ENCODE results near the gene SLC25A47. TPM values are rescaled to one million over a fixed set of nuclear protein-coding genes. Genes with fewer than 3 reads are reported as not detected.

Gene SLC25A47
- total RNA-seq, 1 experiment from 2014 or later, result not detected

DNA sequence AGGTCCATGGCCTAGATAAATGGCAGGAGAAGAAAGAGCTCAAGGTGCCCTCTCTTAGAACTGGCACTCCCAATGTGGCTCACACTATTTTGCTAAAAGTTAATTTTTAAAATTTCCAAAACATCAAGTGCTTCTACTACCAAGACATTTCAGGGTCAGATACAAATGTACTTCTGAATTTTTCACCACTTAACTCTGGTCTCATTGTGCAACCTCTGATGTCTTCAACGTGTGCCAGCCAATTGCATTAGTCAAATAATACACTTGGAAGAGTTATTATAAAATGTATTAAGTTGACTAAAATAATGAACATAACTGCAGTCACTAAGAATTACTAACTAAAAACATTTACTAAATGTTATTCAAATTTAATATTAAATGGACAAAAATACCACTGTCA is 41.3 kb downstream of the SLC25A47 start:
- Mint-ChIP-seq H3K27ac (no peak overlapping the region), H3K27me3 (ENCODE audit: low read depth) (no peaks in the 10 kb centered on the region), H3K4me3 (no peak overlapping the region), H3K9me3 (peaks cover 3% of the 10 kb centered on the region; the same call in 1 of the 2 replicates), H3K4me1 (no peaks in the 10 kb centered on the region), H3K36me3 (peaks cover 56% of the 10 kb centered on the region)
- POLR2A ChIA-PET, result interaction anchor here (1.0 to 1.2 kb wide), 2 partner anchors 11 to 15 kb away, joined by 3 read pairs; a partner anchor contains a TSS
- TF ChIP-seq ZNF416 (CRISPR knock-in tag; IDR thresholded peaks at IDR 0.05) (no peak), SOX15 (CRISPR knock-in tag; IDR thresholded peaks at IDR 0.05) (no peak), TCF7 (CRISPR knock-in tag; IDR thresholded peaks at IDR 0.05; ENCODE audit: low read depth) (no peak), GABPB1 (CRISPR knock-in tag; IDR thresholded peaks at IDR 0.05) (no peak), ZNF317 (CRISPR knock-in tag; IDR thresholded peaks at IDR 0.05; ENCODE audit: borderline replicate concordance, low read depth) (no peak), GRHL2 (CRISPR knock-in tag; IDR thresholded peaks at IDR 0.05; ENCODE audit: insufficient replicate concordance, severe bottlenecking) (no peak), RELA (CRISPR knock-in tag; IDR thresholded peaks at IDR 0.05; ENCODE audit: borderline replicate concordance) (no peak), PRRX2 (CRISPR knock-in tag; IDR thresholded peaks at IDR 0.05) (no peak), HMGA2 (CRISPR knock-in tag; IDR thresholded peaks at IDR 0.05) (no peak), ZNF671 (CRISPR knock-in tag; IDR thresholded peaks at IDR 0.05) (no peak), TEAD1 (CRISPR knock-in tag; IDR thresholded peaks at IDR 0.05) (no peak), JUN (CRISPR knock-in tag; IDR thresholded peaks at IDR 0.05) (no peak), NR3C1 (CRISPR knock-in tag; conservative IDR thresholded peaks at IDR 0.05; ENCODE audit: low read depth) (no peak)
- TF ChIP-seq, protein P1, sequence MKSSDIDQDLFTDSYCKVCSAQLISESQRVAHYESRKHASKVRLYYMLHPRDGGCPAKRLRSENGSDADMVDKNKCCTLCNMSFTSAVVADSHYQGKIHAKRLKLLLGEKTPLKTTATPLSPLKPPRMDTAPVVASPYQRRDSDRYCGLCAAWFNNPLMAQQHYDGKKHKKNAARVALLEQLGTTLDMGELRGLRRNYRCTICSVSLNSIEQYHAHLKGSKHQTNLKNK (CRISPR knock-in tag; IDR thresholded peaks at IDR 0.05), result no peak
- TF ChIP-seq, protein P2, sequence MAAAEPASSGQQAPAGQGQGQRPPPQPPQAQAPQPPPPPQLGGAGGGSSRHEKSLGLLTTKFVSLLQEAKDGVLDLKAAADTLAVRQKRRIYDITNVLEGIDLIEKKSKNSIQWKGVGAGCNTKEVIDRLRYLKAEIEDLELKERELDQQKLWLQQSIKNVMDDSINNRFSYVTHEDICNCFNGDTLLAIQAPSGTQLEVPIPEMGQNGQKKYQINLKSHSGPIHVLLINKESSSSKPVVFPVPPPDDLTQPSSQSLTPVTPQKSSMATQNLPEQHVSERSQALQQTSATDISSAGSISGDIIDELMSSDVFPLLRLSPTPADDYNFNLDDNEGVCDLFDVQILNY (CRISPR knock-in tag; IDR thresholded peaks at IDR 0.05), result no peak
- TF ChIP-seq, protein P3, sequence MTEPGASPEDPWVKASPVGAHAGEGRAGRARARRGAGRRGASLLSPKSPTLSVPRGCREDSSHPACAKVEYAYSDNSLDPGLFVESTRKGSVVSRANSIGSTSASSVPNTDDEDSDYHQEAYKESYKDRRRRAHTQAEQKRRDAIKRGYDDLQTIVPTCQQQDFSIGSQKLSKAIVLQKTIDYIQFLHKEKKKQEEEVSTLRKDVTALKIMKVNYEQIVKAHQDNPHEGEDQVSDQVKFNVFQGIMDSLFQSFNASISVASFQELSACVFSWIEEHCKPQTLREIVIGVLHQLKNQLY (CRISPR knock-in tag; IDR thresholded peaks at IDR 0.05), result no peak
- TF ChIP-seq, protein P4, sequence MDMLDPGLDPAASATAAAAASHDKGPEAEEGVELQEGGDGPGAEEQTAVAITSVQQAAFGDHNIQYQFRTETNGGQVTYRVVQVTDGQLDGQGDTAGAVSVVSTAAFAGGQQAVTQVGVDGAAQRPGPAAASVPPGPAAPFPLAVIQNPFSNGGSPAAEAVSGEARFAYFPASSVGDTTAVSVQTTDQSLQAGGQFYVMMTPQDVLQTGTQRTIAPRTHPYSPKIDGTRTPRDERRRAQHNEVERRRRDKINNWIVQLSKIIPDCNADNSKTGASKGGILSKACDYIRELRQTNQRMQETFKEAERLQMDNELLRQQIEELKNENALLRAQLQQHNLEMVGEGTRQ (CRISPR knock-in tag; IDR thresholded peaks at IDR 0.05), result no peak
- TF ChIP-seq, protein P5, sequence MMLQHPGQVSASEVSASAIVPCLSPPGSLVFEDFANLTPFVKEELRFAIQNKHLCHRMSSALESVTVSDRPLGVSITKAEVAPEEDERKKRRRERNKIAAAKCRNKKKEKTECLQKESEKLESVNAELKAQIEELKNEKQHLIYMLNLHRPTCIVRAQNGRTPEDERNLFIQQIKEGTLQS (CRISPR knock-in tag; conservative IDR thresholded peaks at IDR 0.05), result no peak
- TF ChIP-seq, protein P6, sequence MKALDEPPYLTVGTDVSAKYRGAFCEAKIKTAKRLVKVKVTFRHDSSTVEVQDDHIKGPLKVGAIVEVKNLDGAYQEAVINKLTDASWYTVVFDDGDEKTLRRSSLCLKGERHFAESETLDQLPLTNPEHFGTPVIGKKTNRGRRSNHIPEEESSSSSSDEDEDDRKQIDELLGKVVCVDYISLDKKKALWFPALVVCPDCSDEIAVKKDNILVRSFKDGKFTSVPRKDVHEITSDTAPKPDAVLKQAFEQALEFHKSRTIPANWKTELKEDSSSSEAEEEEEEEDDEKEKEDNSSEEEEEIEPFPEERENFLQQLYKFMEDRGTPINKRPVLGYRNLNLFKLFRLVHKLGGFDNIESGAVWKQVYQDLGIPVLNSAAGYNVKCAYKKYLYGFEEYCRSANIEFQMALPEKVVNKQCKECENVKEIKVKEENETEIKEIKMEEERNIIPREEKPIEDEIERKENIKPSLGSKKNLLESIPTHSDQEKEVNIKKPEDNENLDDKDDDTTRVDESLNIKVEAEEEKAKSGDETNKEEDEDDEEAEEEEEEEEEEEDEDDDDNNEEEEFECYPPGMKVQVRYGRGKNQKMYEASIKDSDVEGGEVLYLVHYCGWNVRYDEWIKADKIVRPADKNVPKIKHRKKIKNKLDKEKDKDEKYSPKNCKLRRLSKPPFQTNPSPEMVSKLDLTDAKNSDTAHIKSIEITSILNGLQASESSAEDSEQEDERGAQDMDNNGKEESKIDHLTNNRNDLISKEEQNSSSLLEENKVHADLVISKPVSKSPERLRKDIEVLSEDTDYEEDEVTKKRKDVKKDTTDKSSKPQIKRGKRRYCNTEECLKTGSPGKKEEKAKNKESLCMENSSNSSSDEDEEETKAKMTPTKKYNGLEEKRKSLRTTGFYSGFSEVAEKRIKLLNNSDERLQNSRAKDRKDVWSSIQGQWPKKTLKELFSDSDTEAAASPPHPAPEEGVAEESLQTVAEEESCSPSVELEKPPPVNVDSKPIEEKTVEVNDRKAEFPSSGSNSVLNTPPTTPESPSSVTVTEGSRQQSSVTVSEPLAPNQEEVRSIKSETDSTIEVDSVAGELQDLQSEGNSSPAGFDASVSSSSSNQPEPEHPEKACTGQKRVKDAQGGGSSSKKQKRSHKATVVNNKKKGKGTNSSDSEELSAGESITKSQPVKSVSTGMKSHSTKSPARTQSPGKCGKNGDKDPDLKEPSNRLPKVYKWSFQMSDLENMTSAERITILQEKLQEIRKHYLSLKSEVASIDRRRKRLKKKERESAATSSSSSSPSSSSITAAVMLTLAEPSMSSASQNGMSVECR (CRISPR knock-in tag; IDR thresholded peaks at IDR 0.05; ENCODE audit: borderline replicate concordance), result no peak
- TF ChIP-seq, protein P7, sequence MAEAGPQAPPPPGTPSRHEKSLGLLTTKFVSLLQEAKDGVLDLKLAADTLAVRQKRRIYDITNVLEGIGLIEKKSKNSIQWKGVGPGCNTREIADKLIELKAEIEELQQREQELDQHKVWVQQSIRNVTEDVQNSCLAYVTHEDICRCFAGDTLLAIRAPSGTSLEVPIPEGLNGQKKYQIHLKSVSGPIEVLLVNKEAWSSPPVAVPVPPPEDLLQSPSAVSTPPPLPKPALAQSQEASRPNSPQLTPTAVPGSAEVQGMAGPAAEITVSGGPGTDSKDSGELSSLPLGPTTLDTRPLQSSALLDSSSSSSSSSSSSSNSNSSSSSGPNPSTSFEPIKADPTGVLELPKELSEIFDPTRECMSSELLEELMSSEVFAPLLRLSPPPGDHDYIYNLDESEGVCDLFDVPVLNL (CRISPR knock-in tag; IDR thresholded peaks at IDR 0.05; ENCODE audit: borderline replicate concordance, low read depth), result no peak
- DNase-seq (ENCODE audit: low spot score) (no peak), ATAC-seq (no peak)
- CTCF ChIA-PET, result no interaction called here
